HepG2 (cell line): ENCODE measurements around the gene RUFY2. TPM values are rescaled to one million over a fixed set of nuclear protein-coding genes. Genes with fewer than 3 reads are reported as not detected.

Experiments
- ATAC-seq: fragments of 200-7000 bp; cut with Tn5 transposase; 3 replicates; pipeline ENCODE4 v1.9.1; 2020; ENCODE audit warnings: mild to moderate bottlenecking, moderate library complexity
- BruUV-seq: library from RNA; stranded (reverse); fragments of 400-500 nt; replicated peaks from 2 replicates; lab custom pipeline; 2021; lab: Mats Ljungman, UMichigan
- CTCF ChIA-PET: fragments of 300-600 bp; formaldehyde crosslinking; extraction: SDS; loops from one replicate; lab custom pipeline; 2021; ENCODE audit warnings: low total read pairs, inconsistent platforms, low intra/inter-chr PET ratio; lab: Yijun Ruan, JAX
- POLR2A ChIA-PET: fragments of 350-600 bp; sonication (Branson Sonifier 250); formaldehyde crosslinking; loops from one replicate; lab custom pipeline; 2020; ENCODE audit warnings: antibody characterized with exemption, inconsistent platforms; lab: Yijun Ruan, JAX
- DNase-seq: peaks from one replicate; pipeline ENCODE4 v3.0.0-alpha.2; 2015; ENCODE audit warnings: low spot score
- FAIRE-seq: peaks from 3 replicates; lab custom pipeline; 2011; peaks lifted over from hg19 to GRCh38; lab: Jason Lieb, UNC
- H2AFZ ChIP-seq: one replicate; pipeline ENCODE4 v1.6.1; 2011; ENCODE audit warnings: low read length, inconsistent platforms
- H3K27ac ChIP-seq: fragments of 300-600 bp; 3 replicates; pipeline ENCODE4 v1.8.0; 2011; ENCODE audit warnings: mixed run types, mild to moderate bottlenecking, mixed read lengths, low read length, inconsistent platforms; ENCODE audit not compliant: insufficient read depth; ENCODE audit errors: extremely low read length
- H3K27me3 ChIP-seq, 2 experiments: fragments of 200-600 bp in 1 of 2; 2 replicates in 1 of 2; 3 replicates in 1 of 2; pipeline versions ENCODE4 v1.6.0 to v1.8.0; 2011; ENCODE audit warnings: low read length in 2 of 2, mild to moderate bottlenecking in 2 of 2, moderate library complexity in 2 of 2, inconsistent platforms in 1 of 2; ENCODE audit not compliant: insufficient read depth in 2 of 2, control insufficient read depth in 1 of 2
- H3K36me3 ChIP-seq, 2 experiments: fragments of 200-600 bp in 1 of 2; replicated peaks in 1 of 2; 2 replicates in 1 of 2; 3 replicates in 1 of 2; pipeline versions ENCODE4 v1.5.1 to v1.8.0; 2011; ENCODE audit warnings: low read length in 2 of 2, inconsistent platforms in 1 of 2; ENCODE audit not compliant: insufficient read depth in 2 of 2, control insufficient read depth in 1 of 2
- H3K4me1 ChIP-seq: 2 replicates; pipeline ENCODE4 v1.5.1; 2012; ENCODE audit warnings: low read length, inconsistent platforms; ENCODE audit not compliant: insufficient read depth
- H3K4me2 ChIP-seq: 2 replicates; pipeline ENCODE4 v1.6.0; 2011; ENCODE audit warnings: low read depth, low read length, inconsistent platforms
- H3K4me3 ChIP-seq, 3 experiments: fragments of 200-600 bp in 1 of 3; sonication (generic), shearing (Covaris generic) in 1 of 3; replicated peaks in 1 of 3; 2 replicates each; pipeline ENCODE4 v1.5.1; 2011 to 2016; ENCODE audit warnings: low read length in 3 of 3, inconsistent platforms in 2 of 3, low read depth in 2 of 3, mild to moderate bottlenecking in 2 of 3, control low read depth in 1 of 3, mixed read lengths in 1 of 3; ENCODE audit not compliant: insufficient read depth in 1 of 3
- H3K79me2 ChIP-seq: one replicate; pipeline ENCODE4 v1.6.1; 2011; ENCODE audit warnings: low read length, inconsistent platforms; ENCODE audit not compliant: insufficient read depth
- H3K9ac ChIP-seq: 2 replicates; pipeline ENCODE4 v1.6.0; 2011; ENCODE audit warnings: mild to moderate bottlenecking, low read depth, low read length, inconsistent platforms; ENCODE audit not compliant: insufficient read depth
- H3K9me3 ChIP-seq: 2 replicates; pipeline ENCODE4 v1.5.1; 2012; ENCODE audit warnings: mild to moderate bottlenecking, low read length
- H4K20me1 ChIP-seq: 2 replicates; pipeline ENCODE4 v1.6.0; 2011; ENCODE audit warnings: inconsistent platforms, mild to moderate bottlenecking, low read length, moderate library complexity; ENCODE audit not compliant: insufficient read depth
- DDIT3 ChIP-seq: sonication (generic); formaldehyde crosslinking; IDR thresholded peaks from 2 replicates; pipeline ENCODE4 v1.4.0; 2020; ENCODE audit warnings: mild to moderate bottlenecking, missing genetic modification reagents
- ELF3 ChIP-seq: IDR thresholded peaks from 2 replicates; pipeline ENCODE4 v1.6.1; 2016; ENCODE audit warnings: missing genetic modification reagents, missing compliant biosample characterization
- FOXO1 ChIP-seq: sonication (generic); formaldehyde crosslinking; IDR thresholded peaks from 2 replicates; pipeline ENCODE4 v1.4.0; 2020; ENCODE audit warnings: missing genetic modification reagents
- HIC2 ChIP-seq: sonication (generic); formaldehyde crosslinking; IDR thresholded peaks from 2 replicates; pipeline ENCODE4 v1.9.0; 2022; ENCODE audit warnings: low read depth, missing genetic modification reagents
- KLF11 ChIP-seq: IDR thresholded peaks from 2 replicates; pipeline ENCODE4 v1.6.1; 2016; ENCODE audit warnings: missing compliant biosample characterization
- NFKB2 ChIP-seq: sonication (generic); formaldehyde crosslinking; IDR thresholded peaks from 2 replicates; pipeline ENCODE4 v1.4.0; 2020; ENCODE audit warnings: missing genetic modification reagents, borderline replicate concordance
- NONO ChIP-seq, 2 experiments: fragments of 450-650 bp in 1 of 2; sonication (generic) in 1 of 2; formaldehyde crosslinking in 1 of 2; IDR thresholded peaks in 1 of 2; conservative IDR thresholded peaks in 1 of 2; 2 replicates each; pipeline versions ENCODE4 v1.6.1 to v1.8.0; 2017 to 2022; ENCODE audit warnings: mild to moderate bottlenecking in 1 of 2, missing genetic modification reagents in 1 of 2, moderate library complexity in 1 of 2
- NR2F1 ChIP-seq, 2 experiments: fragments of 450-650 bp in 1 of 2; formaldehyde crosslinking in 1 of 2; IDR thresholded peaks; 2 replicates each; pipeline versions ENCODE4 v1.5.0 to v1.6.1; 2016 to 2020; ENCODE audit warnings: mild to moderate bottlenecking in 1 of 2, missing compliant biosample characterization in 1 of 2, missing genetic modification reagents in 1 of 2, moderate library complexity in 1 of 2
- REL ChIP-seq: sonication (generic); formaldehyde crosslinking; conservative IDR thresholded peaks from 2 replicates; pipeline ENCODE4 v1.8.0; 2022; ENCODE audit warnings: mild to moderate bottlenecking, missing genetic modification reagents, moderate library complexity
- SMARCE1 ChIP-seq: fragments of 450-650 bp; IDR thresholded peaks from 2 replicates; pipeline ENCODE4 v1.6.1; 2017; ENCODE audit warnings: borderline replicate concordance
- WGBS: methylation state at CpG from one replicate; pipeline ENCODE4 v1.1.6; 2017; ENCODE audit warnings: low lambda C conversion rate; 5-methylcytosine and 5-hydroxymethylcytosine counted together
- in situ Hi-C: cut with HindIII; loops from 2 replicates; pipeline ENCODE4 v1.10.0; 2017; ENCODE audit warnings: low pct_unique_long_range_greater_than_20kb; ENCODE audit not compliant: extremely low pct_ligation_motif_present
- intact Hi-C: fragments of 100-400 bp; cut with micrococcal nuclease; formaldehyde crosslinking; loops from one replicate; pipeline ENCODE4 v1.10.0; 2022; ENCODE audit not compliant: unreplicated experiment
- polyA plus RNA-seq, 8 experiments: library from polyadenylated mRNA; depleted of rRNA in 3 of 8; stranded (reverse) in 7 of 8; unstranded in 1 of 8; fragments of >200 nt; fragmentation: Illumina TruSeq in 4 of 8; extraction: Trizol in 4 of 8; gene quantifications; 2 replicates each; pipeline versions ENCODE4 v1.2.1 to v1.2.3, GENCODE V29; 2011 to 2016; ENCODE audit warnings: low read depth in 4 of 8, missing spikeins in 1 of 8, mixed read lengths in 1 of 8; ENCODE audit not compliant: insufficient read depth in 1 of 8
- total RNA-seq, 5 experiments: library from RNA; depleted of rRNA; stranded (reverse); fragments of >200 nt; fragmentation: Illumina TruSeq; extraction: Trizol; gene quantifications; 2 replicates each; pipeline ENCODE4 v1.2.3, GENCODE V29; 2016; ENCODE audit warnings: low read depth in 1 of 5
- TF ChIP-seq, protein P1 (sequence below): sonication (generic); formaldehyde crosslinking; IDR thresholded peaks from 2 replicates; pipeline ENCODE4 v1.8.0; 2022; ENCODE audit warnings: missing genetic modification reagents, low read depth, mild to moderate bottlenecking, borderline replicate concordance
- TF ChIP-seq, protein P2 (sequence below): sonication (generic); formaldehyde crosslinking; IDR thresholded peaks from 2 replicates; pipeline ENCODE4 v1.5.1; 2020; ENCODE audit warnings: missing genetic modification reagents, mild to moderate bottlenecking, borderline replicate concordance

The RUFY2 gene
- total and polyA plus RNA-seq, 2 of the 13 experiments (the other 11 are each of a cell fraction or from before 2014, with no cell fraction given) = 10.1 to 16.1 TPM

DNA sequence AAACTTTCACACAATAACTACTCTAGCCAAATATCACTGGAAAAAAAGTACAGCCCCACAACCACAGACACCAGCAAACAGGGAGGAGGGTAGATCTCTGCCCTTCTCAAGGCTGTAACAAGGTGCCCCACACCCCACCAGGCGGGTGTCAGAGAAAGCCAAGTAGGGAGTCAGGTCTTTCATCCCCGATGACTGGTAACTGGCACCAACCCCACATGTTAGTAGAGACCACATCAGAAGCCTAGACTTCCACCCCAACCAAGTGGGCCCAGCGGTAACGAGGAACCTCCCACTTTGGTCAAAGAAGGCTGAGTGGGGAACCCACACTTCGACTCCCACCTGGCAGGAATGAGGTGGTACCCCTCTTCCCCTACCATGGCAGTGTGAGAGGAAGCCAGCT lies 16.4 kb upstream of the RUFY2 start:
- POLR2A ChIA-PET = interaction anchor here (1.3 kb wide), 1 partner anchor 17 kb away, joined by 3 read pairs; the partner anchor contains the start of gene RUFY2
- H3K27ac ChIP-seq = no peak overlapping the region
- ATAC-seq = no peak
- H3K9me3 ChIP-seq = no peaks in the 10 kb centered on the region
- BruUV-seq = no TSS peak
- TF ChIP-seq HIC2 = no peak
- TF ChIP-seq SMARCE1 = no peak
- TF ChIP-seq ELF3 = no peak
- no peak for TF ChIP-seq NR2F1 (CRISPR knock-in tag; IDR thresholded peaks at IDR 0.05)
- TF ChIP-seq NONO (IDR thresholded peaks at IDR 0.05) = no peak
- no peak for TF ChIP-seq NONO (CRISPR knock-in tag; conservative IDR thresholded peaks at IDR 0.05)
- no peak for TF ChIP-seq KLF11 (CRISPR knock-in tag)
- no peak for TF ChIP-seq REL
- TF ChIP-seq FOXO1 (CRISPR knock-in tag) = no peak
- TF ChIP-seq NFKB2 (CRISPR knock-in tag) = no peak
- TF ChIP-seq DDIT3 = no peak
- TF ChIP-seq, protein P1, sequence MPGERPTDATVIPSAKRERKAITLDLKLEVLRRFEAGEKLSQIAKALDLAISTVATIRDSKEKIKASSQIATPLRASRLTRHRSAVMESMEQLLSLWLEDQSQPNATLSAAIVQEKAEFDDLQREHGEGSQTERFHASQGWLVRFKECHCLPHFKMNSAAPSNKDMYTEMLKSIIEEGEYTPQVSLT (CRISPR knock-in tag) = no peak
- TF ChIP-seq, protein P2, sequence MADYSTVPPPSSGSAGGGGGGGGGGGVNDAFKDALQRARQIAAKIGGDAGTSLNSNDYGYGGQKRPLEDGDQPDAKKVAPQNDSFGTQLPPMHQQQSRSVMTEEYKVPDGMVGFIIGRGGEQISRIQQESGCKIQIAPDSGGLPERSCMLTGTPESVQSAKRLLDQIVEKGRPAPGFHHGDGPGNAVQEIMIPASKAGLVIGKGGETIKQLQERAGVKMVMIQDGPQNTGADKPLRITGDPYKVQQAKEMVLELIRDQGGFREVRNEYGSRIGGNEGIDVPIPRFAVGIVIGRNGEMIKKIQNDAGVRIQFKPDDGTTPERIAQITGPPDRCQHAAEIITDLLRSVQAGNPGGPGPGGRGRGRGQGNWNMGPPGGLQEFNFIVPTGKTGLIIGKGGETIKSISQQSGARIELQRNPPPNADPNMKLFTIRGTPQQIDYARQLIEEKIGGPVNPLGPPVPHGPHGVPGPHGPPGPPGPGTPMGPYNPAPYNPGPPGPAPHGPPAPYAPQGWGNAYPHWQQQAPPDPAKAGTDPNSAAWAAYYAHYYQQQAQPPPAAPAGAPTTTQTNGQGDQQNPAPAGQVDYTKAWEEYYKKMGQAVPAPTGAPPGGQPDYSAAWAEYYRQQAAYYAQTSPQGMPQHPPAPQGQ (CRISPR knock-in tag) = no peak
- peaks cover 1 to 35% of the 10 kb centered on the region in 2 experiments; a peak in 3 of 5 replicates for H3K36me3 ChIP-seq
- no peaks in the 10 kb centered on the region for H4K20me1 ChIP-seq
- no peaks in the 10 kb centered on the region for H3K4me1 ChIP-seq
- in situ Hi-C loops = no loop called here
- 100% methylated on average over 5 of the region's 5 CpGs for WGBS
- no peak overlapping the region for H3K4me3 ChIP-seq
- no peak for DNase-seq
- H3K9ac ChIP-seq = no peak overlapping the region
- no peaks in the 10 kb centered on the region for H3K27me3 ChIP-seq
- H3K79me2 ChIP-seq = no peaks in the 10 kb centered on the region
- FAIRE-seq = no peak
- CTCF ChIA-PET = no interaction called here
- H2AFZ ChIP-seq = no peak overlapping the region
- H3K4me2 ChIP-seq = no peak overlapping the region
- intact Hi-C loops = no loop called here
